CD4-positive, alpha-beta T cell (primary cell): Measurements from ENCODE around the gene XYLT1. TPM values are rescaled to one million over a fixed set of nuclear protein-coding genes. Genes with fewer than 3 reads are reported as not detected.
A peak's percentile ranks its signal among the peaks of the same experiment; 100 is the strongest.

Experiments used
- ATAC-seq: fragments of 200-7000 bp; cut with Tn5 transposase; one replicate; pipeline ENCODE4 v1.10.0; 2022; ENCODE audit warnings: mild to moderate bottlenecking; ENCODE audit not compliant: poor library complexity
- CTCF ChIA-PET: fragments of 350-600 bp; sonication (Branson Sonifier 250); formaldehyde crosslinking; loops from one replicate; lab custom pipeline; 2021; ENCODE audit warnings: antibody characterized with exemption, inconsistent platforms; lab: Charles Lee
- POLR2A ChIA-PET: fragments of 350-600 bp; sonication (Branson Sonifier 250); formaldehyde crosslinking; loops from one replicate; lab custom pipeline; 2021; ENCODE audit warnings: antibody characterized with exemption, inconsistent platforms; lab: Charles Lee
- DNase-seq, 14 experiments: peaks; one replicate each; pipeline ENCODE4 v3.0.0-alpha.2; 2013 to 2020; ENCODE audit warnings: mixed read lengths in 2 of 14
- H3K27ac ChIP-seq, 2 donors: one replicate each; pipeline versions ENCODE4 v1.5.1 to v1.7.0; 2013; ENCODE audit warnings: low read length in 2 of 2, low read depth in 1 of 2, mild to moderate bottlenecking in 1 of 2
- H3K27me3 ChIP-seq, 2 experiments: 1 replicate in 1 of 2; 2 replicates in 1 of 2; pipeline versions ENCODE4 v1.6.1 to v1.7.0; 2013; ENCODE audit warnings: low read length in 2 of 2, control low read depth in 1 of 2, mild to moderate bottlenecking in 1 of 2, moderate library complexity in 1 of 2; ENCODE audit not compliant: insufficient read depth in 2 of 2, control insufficient read depth in 1 of 2
- H3K36me3 ChIP-seq: one replicate; pipeline ENCODE4 v1.6.1; 2013; ENCODE audit warnings: low read length, control low read depth; ENCODE audit not compliant: insufficient read depth
- H3K4me1 ChIP-seq: one replicate; pipeline ENCODE4 v1.6.1; 2013; ENCODE audit warnings: low read length, control low read depth; ENCODE audit not compliant: insufficient read depth
- H3K4me3 ChIP-seq: one replicate; pipeline ENCODE4 v1.5.1; 2013; ENCODE audit warnings: mild to moderate bottlenecking, low read length, moderate library complexity
- H3K9me3 ChIP-seq, 2 experiments: 1 replicate in 1 of 2; 2 replicates in 1 of 2; pipeline versions ENCODE4 v1.6.1 to v1.7.0; 2013; ENCODE audit warnings: low read length in 2 of 2, mild to moderate bottlenecking in 2 of 2, control low read depth in 1 of 2, moderate library complexity in 1 of 2; ENCODE audit not compliant: control insufficient read depth in 1 of 2, insufficient read depth in 1 of 2
- H3K27ac Mint-ChIP-seq: one replicate; pipeline ENCODE4 v1.8.0; 2020; ENCODE audit warnings: mixed read lengths
- H3K27me3 Mint-ChIP-seq: one replicate; pipeline ENCODE4 v1.8.0; 2021; ENCODE audit warnings: mixed read lengths
- H3K36me3 Mint-ChIP-seq: one replicate; pipeline ENCODE4 v1.8.0; 2021; ENCODE audit warnings: low read depth, mixed read lengths
- H3K4me1 Mint-ChIP-seq: one replicate; pipeline ENCODE4 v1.8.0; 2021; ENCODE audit warnings: low read depth, mixed read lengths
- H3K4me3 Mint-ChIP-seq: one replicate; pipeline ENCODE4 v1.8.0; 2020; ENCODE audit warnings: mild to moderate bottlenecking, mixed read lengths
- H3K9me3 Mint-ChIP-seq: one replicate; pipeline ENCODE4 v1.8.0; 2020; ENCODE audit warnings: mixed read lengths
- CTCF ChIP-seq: fragments of 200-600 bp; IDR thresholded peaks from one replicate; pipeline ENCODE4 v1.8.0; 2022; ENCODE audit warnings: antibody characterized with exemption, mild to moderate bottlenecking
- intact Hi-C, 2 experiments: fragments of 100-400 bp; cut with DNase I in 1 of 2; cut with micrococcal nuclease in 1 of 2; formaldehyde crosslinking; loops; one replicate each; pipeline versions ENCODE4 v1.15.1 to v1.9.0; 2023 to 2025; cut with DNase I, micrococcal nuclease
- total RNA-seq, 174 experiments: library from RNA in 2 of 174; stranded (reverse) in 2 of 174; gene quantifications; one replicate each; pipeline ENCODE4 v1.2.3 and lab custom pipeline; 2021 to 2026

XYLT1 gene
- total RNA-seq, 2 experiments from 2014 or later: 26.0 to 27.1 TPM

GRCh38 chr16:17244872-17245551 is 225.7 kb downstream of the XYLT1 start:
- Mint-ChIP-seq H3K4me3 (no peak overlapping the region), H3K27ac (no peak overlapping the region)

GRCh38 chr16:17241264-17241835 is 229.4 kb downstream of the XYLT1 start:
- no peak overlapping the region for H3K27ac Mint-ChIP-seq
- no peaks in the 10 kb centered on the region for H3K27me3 Mint-ChIP-seq
- peaks cover 5% of the 10 kb centered on the region for H3K36me3 Mint-ChIP-seq

More at GRCh38 chr16:17244872-17245551, 225.7 kb downstream of the XYLT1 start:
- H3K27me3 Mint-ChIP-seq: no peaks in the 10 kb centered on the region
- H3K9me3 Mint-ChIP-seq: no peaks in the 10 kb centered on the region
- intact Hi-C loops: no loop called here
- Histone ChIP-seq H3K27me3 (no peaks in the 10 kb centered on the region), H3K36me3 (peaks cover 7% of the 10 kb centered on the region), H3K4me1 (peaks cover 2% of the 10 kb centered on the region), H3K4me3 (no peak overlapping the region), H3K27ac (no peak overlapping the region), H3K9me3 (no peaks in the 10 kb centered on the region)
- DNase-seq (no peak), ATAC-seq (no peak)
- POLR2A ChIA-PET: no interaction called here
- peaks cover 11% of the 10 kb centered on the region for H3K4me1 Mint-ChIP-seq
- no peak for TF ChIP-seq CTCF
- peaks cover 4% of the 10 kb centered on the region for H3K36me3 Mint-ChIP-seq
- CTCF ChIA-PET: no interaction called here

GRCh38 chr16:17238285-17239028 is 232.3 kb downstream of the XYLT1 start:
- Histone ChIP-seq H3K27ac (no peak overlapping the region), H3K36me3 (peaks cover 5% of the 10 kb centered on the region), H3K4me3 (no peak overlapping the region), H3K9me3 (no peaks in the 10 kb centered on the region), H3K27me3 (no peaks in the 10 kb centered on the region), H3K4me1 (peaks cover 7% of the 10 kb centered on the region)
- H3K4me3 Mint-ChIP-seq: no peak overlapping the region
- no peak for ATAC-seq
- no peaks in the 10 kb centered on the region for H3K27me3 Mint-ChIP-seq
- DNase-seq: peak in 3 of 14 experiments; percentile 21 to 43 (median 37)
- no peaks in the 10 kb centered on the region for H3K9me3 Mint-ChIP-seq
- intact Hi-C loops: no loop called here
- CTCF ChIA-PET: no interaction called here
- TF ChIP-seq CTCF: no peak
- POLR2A ChIA-PET: no interaction called here
- peak overlapping the region; percentile 57 for H3K27ac Mint-ChIP-seq
- H3K36me3 Mint-ChIP-seq: peaks cover 5% of the 10 kb centered on the region
- H3K4me1 Mint-ChIP-seq: peaks cover 39% of the 10 kb centered on the region

More at GRCh38 chr16:17241264-17241835, 229.4 kb downstream of the XYLT1 start:
- POLR2A ChIA-PET: no interaction called here
- Histone ChIP-seq H3K9me3 (no peaks in the 10 kb centered on the region), H3K27me3 (no peaks in the 10 kb centered on the region), H3K4me1 (peaks cover 7% of the 10 kb centered on the region), H3K27ac (no peak overlapping the region), H3K36me3 (peaks cover 2% of the 10 kb centered on the region), H3K4me3 (no peak overlapping the region)
- ATAC-seq (no peak), DNase-seq (no peak)
- peaks cover 39% of the 10 kb centered on the region for H3K4me1 Mint-ChIP-seq
- no peak overlapping the region for H3K4me3 Mint-ChIP-seq
- TF ChIP-seq CTCF: no peak
- no peaks in the 10 kb centered on the region for H3K9me3 Mint-ChIP-seq
- intact Hi-C loops: no loop called here
- CTCF ChIA-PET: no interaction called here
